Measurements from ENCODE around the gene TMEM181.
"Not testable (repeated sequence)": the region's sequence is repeated elsewhere in the genome, so short reads cannot be mapped to it uniquely, and the experiment has no call there.

TMEM181 gene, protein sequence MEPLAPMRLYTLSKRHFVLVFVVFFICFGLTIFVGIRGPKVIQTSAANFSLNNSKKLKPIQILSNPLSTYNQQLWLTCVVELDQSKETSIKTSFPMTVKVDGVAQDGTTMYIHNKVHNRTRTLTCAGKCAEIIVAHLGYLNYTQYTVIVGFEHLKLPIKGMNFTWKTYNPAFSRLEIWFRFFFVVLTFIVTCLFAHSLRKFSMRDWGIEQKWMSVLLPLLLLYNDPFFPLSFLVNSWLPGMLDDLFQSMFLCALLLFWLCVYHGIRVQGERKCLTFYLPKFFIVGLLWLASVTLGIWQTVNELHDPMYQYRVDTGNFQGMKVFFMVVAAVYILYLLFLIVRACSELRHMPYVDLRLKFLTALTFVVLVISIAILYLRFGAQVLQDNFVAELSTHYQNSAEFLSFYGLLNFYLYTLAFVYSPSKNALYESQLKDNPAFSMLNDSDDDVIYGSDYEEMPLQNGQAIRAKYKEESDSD

DNA sequence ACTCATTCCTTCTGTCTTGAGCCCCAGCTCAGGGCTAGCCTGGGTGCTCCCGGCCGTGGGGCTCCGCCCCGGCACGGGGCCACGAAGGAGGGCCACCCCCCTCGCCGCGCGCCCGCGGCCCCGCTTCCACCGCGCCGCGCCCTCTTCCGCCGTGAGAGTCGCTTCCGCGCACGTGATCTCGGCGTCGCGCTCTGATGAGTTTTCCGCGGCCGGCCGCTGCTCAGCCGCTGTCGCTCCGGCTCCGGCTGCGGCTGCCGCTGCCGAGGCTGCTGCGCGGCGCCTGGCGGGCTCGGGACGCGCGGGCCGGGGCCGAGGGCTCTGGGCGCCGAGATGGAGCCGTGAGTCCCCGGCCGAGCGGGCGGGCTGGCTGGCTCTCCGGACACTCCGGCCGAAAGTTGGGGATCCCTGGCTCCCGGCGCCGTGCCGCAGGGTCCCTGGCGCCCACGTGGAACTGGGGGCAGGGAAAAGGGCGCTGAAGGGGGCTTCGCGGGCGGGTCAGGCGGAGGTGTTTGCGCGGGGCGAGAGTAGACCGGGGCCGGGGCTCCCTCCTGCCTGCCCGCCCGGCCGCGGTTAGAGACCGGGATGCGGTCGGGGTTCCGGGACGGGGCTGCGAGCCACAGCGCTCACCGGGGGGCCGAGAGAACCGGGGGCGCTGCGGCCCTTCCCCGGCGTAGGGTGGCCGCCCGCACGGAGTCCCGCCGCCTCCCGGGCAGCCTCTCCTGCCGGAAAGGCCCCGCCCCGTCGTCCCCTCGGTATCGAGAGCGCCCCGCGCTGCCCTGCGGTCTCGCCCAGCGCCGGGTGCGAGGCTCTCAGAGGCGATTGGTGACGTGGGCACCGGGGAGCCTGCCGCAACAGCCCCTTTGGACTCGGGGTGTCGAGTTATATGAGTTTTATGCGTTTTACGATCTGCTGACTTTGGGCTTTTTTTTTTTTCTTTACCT lies at the start of gene TMEM181:
TSS of gene TMEM181 (plus strand) at position 197 of the 941 bp plus-strand sequence. CDS start at position 331, 134 bp downstream.
- in situ Hi-C loops (cut with MboI; ENCODE audit: low sequenced_read_pairs) = no loop called here

DNA sequence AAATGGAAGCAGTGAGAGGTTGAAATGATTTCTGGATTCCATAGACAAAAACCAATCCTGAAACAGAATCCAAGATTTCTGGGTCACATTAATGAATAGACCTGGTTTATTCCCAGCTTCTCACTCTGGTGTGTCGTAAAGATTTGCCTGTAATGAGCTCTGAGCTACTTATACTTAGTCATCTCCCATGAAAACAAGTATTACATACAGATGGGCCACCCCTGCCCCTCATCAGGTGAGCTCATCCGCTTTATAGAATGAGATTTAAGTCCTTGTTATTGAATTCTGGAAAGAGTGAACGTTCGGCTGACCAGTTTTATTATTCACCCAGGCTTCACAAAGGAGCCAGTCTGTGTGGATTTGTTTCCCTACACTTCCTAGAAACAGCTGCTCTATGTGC lies 47.1 kb upstream of the TMEM181 start:
- in situ Hi-C loops (cut with MboI; ENCODE audit: low sequenced_read_pairs) = no loop called here

DNA sequence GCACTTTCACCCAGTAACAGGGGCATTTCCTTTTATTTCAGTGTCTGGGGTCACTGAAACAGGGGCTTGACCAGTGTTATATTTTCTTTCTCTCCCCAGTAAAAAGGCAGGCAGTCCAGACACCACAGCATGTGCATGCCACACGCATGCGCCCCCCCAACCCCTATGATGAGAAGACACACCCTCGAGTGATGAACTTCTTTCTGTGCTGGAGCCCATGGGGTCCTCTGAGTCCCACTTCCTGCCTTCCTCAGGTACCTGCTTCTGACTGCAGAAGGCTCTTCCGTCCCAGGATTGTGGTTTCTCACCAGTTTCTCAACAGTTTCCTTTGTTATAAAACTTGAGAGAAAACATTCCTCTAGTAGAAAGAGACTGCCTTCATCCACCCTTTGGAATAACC lies 45.7 kb upstream of the TMEM181 start:
- in situ Hi-C loops (cut with MboI; ENCODE audit: low sequenced_read_pairs) = no loop called here

DNA sequence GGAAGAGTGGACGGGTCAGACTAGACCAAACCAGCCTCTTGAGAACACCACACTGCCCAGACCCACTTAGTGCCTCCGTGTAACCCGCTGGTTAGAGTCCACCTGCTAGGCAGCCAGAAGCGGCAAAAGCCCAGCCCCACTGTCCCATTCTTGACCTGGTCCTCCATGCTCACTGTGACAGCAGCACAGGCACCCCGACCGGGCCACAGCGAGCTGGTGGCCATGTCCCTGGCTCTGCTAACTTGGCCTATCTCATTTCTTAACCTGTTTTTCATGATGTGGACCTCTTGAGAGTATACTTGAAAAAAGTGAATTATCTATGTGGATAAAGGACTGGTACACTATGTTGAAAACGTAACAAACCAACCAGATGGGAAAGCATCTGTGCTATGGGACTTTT lies 44.9 kb upstream of the TMEM181 start:
- in situ Hi-C loops (cut with MboI; ENCODE audit: low sequenced_read_pairs) = no loop called here

DNA sequence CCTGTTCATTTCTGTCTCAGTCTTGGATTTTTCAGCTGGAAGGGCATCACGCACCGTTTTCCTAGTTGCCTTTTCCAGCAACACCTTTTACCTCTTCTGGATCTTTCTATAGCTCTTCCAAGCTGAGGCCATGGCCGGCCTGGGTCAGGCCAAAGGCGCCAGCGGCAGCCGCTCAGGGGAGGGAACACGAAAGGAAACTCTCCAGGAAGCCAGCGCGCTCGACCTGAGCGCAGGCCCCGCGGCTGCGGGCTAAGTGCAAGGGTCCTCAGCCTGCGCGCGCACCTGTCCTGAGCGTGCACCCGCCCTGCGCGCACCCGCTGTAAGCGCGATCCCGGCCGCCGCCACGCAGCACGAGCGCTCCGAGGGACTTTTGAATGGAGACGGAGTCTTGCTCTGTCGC lies 43.8 kb upstream of the TMEM181 start:
- in situ Hi-C loops (cut with MboI; ENCODE audit: low sequenced_read_pairs) = no loop called here

DNA sequence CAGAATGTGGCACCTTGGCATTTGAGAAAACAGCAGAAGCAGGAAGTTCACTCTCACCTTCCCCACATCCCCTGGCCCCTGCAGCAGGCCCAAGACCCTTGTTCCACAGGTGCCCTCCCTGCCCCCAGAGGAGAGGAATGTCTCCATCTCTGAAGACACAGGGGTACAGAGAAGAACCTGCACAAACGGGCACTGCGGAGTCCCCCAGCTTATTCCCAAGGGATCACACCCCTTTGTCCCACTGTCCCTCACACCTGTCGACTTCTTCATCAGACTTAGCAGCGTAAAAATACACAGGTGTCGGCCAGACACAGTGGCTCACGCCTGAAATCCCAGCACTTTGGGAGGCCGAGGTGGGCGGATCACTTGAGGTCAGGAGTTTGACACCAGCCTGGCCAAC lies 42.9 kb upstream of the TMEM181 start:
- in situ Hi-C loops (cut with MboI; ENCODE audit: low sequenced_read_pairs) = no loop called here

DNA sequence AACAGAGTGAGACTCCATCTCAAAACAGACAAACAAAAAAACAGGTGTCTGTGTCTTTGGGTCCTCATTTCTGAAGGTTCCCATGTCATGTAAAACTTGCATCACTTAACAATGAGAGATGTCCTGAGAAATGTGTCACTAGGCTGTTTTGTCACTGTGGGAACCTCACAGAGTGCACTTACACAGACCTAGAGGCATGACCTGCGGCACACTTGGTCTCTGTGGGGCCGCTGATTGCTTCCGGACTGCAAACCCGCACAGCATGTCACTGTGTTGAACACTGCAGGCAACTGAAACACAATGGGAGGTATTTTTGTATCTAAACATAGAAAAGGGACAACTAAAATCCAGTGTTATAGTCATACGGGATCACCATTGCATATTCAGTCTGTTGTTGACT lies 42.3 kb upstream of the TMEM181 start:
- in situ Hi-C loops (cut with MboI; ENCODE audit: low sequenced_read_pairs) = no loop called here

DNA sequence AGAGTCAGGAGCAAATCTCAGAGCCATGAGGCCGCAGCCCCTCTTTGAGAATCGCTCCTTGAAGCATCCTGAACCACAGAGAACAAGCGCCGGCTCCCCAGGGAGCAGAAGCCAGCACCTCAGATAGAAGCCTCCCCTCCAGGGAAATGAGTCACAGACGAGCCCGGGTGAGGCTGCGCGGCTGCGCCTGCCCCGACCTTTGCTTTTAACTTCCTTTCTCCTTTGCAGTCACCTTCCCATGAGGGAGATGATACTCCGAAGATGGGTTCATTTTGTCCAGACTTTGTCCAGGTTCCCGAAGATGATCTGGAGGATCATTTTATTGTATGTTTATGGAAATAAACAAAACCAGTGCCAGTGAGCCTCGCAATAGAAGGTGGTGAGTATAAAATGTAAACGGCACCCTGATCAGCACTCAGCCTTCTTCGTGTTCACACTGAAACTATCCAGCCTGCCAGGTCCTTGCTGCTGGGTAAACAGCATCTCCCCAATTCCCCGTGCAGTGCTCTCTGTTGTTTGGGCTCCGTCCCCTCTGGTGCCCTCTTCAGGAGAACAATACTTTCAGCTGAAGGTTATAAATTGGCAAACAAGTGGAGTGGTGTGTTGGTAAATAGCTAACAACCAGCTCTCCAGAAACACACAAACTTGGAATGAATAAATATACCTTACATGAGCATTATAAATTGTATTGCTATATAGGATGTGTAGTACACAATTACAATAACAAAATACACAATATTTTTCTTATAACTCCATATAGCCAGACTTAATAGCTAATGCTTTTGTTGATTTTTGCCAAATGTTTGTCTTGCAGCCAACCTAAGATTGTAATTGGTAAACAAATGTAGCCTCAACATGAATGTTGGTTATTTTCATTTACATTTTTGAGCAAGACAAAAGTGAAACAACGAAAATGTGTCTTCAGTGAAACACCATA lies 41.4 kb upstream of the TMEM181 start:
- in situ Hi-C loops (cut with MboI; ENCODE audit: low sequenced_read_pairs) = no loop called here

DNA sequence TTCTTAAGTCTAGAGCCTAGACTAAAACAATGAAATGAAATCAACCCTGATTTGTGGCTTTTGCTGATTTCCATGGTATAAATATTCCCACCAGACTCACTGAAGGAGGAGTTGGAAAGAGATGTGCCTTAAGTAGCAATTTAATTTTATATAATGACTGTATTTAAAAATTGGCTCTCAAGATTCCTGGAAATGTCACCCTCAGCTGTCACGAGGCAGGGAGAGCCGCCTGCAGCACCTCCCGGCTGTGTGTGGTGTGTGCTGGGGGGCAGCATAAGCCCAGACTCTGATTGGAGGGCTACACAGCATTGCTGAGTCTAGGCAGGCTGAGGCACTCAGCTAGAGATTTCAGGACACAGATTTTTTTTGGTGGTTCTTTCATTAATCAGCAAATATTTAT lies 40.6 kb upstream of the TMEM181 start:
- in situ Hi-C loops (cut with MboI; ENCODE audit: low sequenced_read_pairs) = no loop called here

DNA sequence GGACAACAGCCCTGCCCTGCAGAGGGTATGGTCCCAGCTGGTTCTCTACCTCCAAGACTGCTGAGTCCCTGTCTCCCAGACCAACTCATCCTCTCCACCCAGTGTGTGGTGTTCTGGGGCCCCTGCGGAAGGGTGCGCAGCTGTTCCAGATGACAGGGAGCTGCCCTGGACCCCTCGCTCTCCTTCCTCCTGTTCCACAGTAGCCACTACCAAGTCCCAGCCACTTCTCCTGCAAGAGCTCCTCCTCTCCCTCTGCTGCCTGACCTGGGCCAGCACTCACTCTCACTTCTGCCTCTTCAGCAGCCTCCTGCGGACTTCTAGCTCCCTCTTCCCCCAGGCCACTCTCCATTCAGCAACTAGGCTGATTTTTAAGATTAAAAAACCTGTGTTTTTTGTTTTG lies 40.1 kb upstream of the TMEM181 start:
- in situ Hi-C loops (cut with MboI; ENCODE audit: low sequenced_read_pairs) = no loop called here

DNA sequence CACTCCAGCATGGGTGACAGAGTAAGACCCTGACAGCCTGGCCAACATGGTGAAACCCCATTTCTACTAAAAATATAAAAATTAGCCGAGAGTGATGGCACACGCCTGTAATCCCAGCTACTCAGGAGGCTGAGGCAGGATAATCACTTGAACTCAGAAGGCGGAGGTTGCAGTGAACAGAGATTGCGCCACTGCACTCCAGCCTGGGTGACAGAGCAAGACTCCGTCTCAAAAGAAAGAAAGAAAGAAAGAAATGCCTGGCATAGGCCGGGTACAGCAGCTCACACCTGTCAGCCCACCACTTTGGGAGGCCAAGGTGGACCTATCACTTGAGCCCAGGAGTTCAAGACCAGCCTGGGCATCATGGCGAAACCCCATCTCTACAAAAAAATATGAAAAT lies 38.9 kb upstream of the TMEM181 start:
- in situ Hi-C loops (cut with MboI; ENCODE audit: low sequenced_read_pairs) = not testable (repeated sequence)

DNA sequence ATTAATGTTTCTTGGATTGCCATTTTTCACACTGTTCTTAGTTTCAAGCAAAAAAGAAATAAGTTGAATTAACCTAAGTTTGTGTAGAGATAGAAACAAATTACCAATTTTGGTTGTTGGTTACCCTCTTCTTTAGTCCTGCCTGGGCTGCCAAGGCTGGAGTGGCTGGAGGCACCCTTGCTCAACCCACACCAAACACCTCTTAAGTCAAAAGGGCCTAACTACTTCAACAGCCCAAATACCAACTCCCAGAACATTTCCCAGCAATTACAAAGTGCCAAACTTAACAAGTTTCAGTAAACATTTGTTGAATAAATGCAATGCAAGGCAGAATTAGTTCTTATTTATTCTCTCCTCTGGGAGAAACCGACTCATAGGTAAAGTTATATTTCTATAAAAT lies 38.1 kb upstream of the TMEM181 start:
- in situ Hi-C loops (cut with MboI; ENCODE audit: low sequenced_read_pairs) = no loop called here

DNA sequence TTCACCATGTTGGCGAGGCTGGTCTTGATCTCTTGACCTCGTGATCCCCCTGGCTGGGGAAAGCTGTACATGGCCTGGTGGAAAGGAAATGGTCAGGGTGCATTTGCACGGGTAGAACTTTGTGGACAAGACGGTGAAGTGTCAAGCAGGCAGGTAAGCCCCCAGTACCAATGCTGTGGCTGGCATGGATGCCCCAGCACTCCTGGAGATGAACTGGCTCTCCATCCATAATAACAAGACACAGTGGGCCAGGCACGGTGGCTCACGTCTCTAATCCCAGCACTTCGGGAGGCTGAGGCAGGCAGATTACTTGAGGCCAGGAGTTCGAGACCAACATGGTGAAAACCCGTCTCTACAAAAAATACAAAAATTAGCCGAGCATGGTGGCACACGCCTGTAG lies 37.3 kb upstream of the TMEM181 start:
- in situ Hi-C loops (cut with MboI; ENCODE audit: low sequenced_read_pairs) = no loop called here

DNA sequence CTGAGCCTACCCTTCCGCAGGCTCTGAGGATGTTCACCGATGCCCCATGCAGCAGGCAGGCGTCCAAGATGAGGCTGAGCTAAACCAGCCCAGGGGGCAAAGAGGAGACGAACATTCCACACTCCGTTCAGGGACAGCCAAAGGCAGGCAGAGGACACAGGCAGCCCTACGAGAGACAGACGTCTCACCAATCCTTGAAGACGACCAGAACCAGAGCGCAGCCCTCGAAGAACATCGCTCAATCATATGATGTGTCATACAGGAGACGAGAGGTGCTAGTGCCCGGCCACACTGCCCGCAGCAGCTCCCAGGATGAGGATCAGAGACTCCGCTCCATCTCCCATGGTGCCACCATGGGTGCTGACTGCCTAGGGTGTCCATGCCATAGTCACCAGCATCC lies 35.6 kb upstream of the TMEM181 start:
- in situ Hi-C loops (cut with MboI; ENCODE audit: low sequenced_read_pairs) = no loop called here

DNA sequence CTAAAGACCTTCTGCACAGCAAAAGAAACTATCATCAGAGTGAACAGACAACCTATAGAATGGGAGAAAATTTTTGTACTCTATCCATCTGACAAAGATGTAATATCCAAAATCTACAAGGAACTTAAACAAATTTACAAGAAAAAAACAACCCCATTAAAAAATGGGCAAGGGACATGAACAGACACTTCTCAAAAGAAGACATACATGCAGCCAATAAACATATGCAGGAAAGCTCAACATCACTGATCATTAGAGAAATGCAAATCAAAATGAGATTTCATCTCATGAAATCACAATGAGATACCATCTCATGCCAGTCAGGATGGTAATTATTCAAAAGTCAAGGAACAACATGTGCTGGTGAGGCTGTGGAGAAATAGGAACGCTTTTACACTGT lies 32.0 kb upstream of the TMEM181 start:
- in situ Hi-C loops (cut with MboI; ENCODE audit: low sequenced_read_pairs) = not testable (repeated sequence)

DNA sequence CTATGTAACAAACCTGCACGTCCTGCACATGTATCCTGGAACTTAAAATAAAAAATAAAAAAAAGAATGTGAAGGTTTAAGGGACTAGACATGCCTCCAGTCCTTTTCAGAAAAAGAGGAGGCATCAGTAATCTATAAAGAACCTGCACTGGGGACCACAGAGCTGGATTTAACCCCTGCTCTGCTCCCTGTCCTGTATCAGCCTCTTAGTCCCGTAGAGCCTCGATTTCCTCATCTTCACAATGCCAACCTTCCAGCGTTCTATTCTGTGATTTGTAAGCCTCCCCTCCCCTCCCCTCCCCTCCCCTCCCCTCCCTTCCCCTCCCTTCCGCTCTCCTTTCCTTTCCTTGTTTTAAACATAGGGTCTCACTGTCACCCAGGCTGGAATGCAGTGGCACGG lies 31.1 kb upstream of the TMEM181 start:
- in situ Hi-C loops (cut with MboI; ENCODE audit: low sequenced_read_pairs) = no loop called here

DNA sequence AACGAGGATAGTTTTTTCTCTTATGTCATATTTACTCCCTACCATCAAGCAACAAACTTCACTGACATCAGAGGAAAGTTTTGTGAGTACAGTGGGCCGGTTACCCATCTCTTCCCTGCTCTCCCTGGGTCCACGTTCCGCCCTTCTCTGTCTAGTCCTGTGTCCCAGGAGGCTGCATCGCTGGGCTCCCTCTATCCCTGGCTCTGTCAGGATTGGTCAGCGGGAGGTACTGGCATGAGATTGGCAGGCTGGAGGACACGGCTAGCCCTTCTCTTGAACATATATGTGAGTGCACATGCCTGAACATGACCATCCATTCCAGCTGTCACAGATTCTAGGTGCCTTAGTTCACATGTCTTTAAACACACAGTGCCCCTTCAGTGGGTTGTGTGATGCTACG lies 30.3 kb upstream of the TMEM181 start:
- in situ Hi-C loops (cut with MboI; ENCODE audit: low sequenced_read_pairs) = no loop called here

DNA sequence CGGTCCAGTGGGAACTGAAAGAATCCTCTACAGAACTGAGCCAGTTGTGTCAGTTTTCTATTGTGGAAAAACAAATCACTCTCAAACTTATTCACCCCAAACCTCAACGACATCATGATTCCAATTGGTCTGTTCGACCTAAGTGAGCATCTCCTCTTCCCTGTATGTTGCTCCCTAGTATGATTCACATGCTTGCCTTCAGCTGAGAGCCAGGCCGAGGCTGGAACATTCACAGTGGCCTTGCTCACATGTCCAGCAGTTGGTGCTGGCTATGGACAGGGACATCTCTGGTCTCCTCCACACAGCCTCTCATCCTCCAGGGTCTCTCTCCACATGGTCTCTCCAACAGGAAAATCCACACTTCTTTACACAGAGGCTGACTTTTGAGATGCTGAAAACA lies 28.3 kb upstream of the TMEM181 start:
- in situ Hi-C loops (cut with MboI; ENCODE audit: low sequenced_read_pairs) = no loop called here

DNA sequence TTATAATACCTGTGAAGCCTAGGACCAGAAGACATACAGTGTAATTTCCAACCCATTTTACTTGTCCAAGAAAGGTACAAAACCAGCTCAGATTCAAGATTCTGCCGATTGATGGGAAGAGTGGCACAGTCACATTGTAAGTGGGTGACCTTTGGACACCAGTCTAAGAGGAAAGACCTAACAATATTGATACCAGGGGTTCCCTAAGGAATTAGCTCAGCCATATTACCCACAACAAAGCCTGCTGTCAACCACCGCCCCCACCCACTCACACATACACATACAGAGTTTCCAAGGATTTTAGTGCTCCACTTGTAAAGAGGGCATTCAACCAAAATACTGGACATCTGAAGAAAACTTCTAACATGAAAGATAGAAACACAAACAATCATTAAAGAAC lies 27.9 kb upstream of the TMEM181 start:
- in situ Hi-C loops (cut with MboI; ENCODE audit: low sequenced_read_pairs) = no loop called here

DNA sequence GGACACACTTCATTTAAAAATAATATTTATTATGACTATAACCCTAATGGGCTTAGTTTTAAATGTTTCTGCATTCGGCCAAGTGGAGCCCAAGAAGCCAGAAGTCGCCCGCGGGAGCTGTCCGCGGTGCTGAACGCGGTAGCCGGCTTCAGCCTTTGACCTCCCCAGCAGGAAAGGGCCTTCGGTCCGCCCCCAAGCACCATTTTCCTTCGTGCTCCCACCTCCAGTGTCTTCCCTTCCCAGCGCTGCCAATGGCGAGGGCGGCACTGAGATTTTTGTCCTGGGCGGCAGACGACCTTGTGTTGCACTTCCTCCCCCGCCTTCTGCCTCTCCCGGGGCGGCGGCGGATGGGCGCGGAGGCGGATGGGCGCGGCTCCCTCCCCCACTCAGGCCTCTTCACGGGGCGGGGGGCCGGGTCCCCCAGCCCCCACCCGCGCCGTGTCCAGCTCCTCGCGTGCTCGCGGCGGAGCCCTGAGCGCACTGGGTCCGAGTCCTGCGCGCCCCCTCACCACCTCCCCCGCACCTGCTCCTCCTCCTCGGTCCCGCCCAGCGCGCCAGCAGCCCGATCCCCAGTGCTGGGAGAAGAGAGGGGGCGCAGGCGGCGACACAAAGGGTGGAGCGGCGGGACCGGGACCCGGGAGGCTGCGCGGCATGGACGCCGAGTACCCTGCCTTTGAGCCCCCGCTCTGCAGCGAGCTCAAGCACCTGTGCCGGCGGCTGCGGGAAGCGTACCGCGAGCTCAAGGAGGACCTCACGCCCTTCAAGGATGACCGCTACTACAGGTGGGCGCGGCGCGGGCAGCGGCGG lies 23.6 kb upstream of the TMEM181 start:
- in situ Hi-C loops (cut with MboI; ENCODE audit: low sequenced_read_pairs) = no loop called here

Measured in HL-60/S4 (cell line).